RWPE2 (cell line): ENCODE measurements around the gene STIM1.
A peak's percentile ranks its signal among the peaks of the same experiment; 100 is the strongest.

ENCODE experiments used
- ATAC-seq: fragments of 200-7000 bp; cut with Tn5 transposase; 3 replicates; pipeline ENCODE4 v1.9.1; 2021; ENCODE audit warnings: low read depth
- DNase-seq: peaks from one replicate; pipeline ENCODE4 v3.0.0-alpha.2; 2020; ENCODE audit warnings: low spot score
- H3K27ac ChIP-seq: fragments of 450-650 bp; 2 replicates; pipeline ENCODE4 v1.5.1; 2017; ENCODE audit warnings: mild to moderate bottlenecking; ENCODE audit not compliant: poor library complexity, severe bottlenecking
- H3K27me3 ChIP-seq: fragments of 250-450 bp; sonication (Bioruptor Pico); 2 replicates; pipeline ENCODE4 v1.5.1; 2021; ENCODE audit warnings: mild to moderate bottlenecking, moderate library complexity; ENCODE audit not compliant: insufficient read depth, poor library complexity, severe bottlenecking
- H3K36me3 ChIP-seq: fragments of 250-450 bp; sonication (Bioruptor Pico); 2 replicates; pipeline ENCODE4 v1.5.1; 2020; ENCODE audit warnings: low read depth, mild to moderate bottlenecking, moderate library complexity
- H3K4me1 ChIP-seq: fragments of 250-450 bp; sonication (Bioruptor Pico); 2 replicates; pipeline ENCODE4 v1.5.1; 2021; ENCODE audit warnings: mild to moderate bottlenecking, moderate library complexity; ENCODE audit not compliant: insufficient read depth, poor library complexity, severe bottlenecking
- H3K4me3 ChIP-seq: fragments of 250-450 bp; sonication (Bioruptor Pico); 2 replicates; pipeline ENCODE4 v1.5.1; 2021; ENCODE audit warnings: mild to moderate bottlenecking, moderate library complexity; ENCODE audit not compliant: severe bottlenecking
- H3K9me3 ChIP-seq: fragments of 250-450 bp; sonication (Bioruptor Pico); 2 replicates; pipeline ENCODE4 v1.5.1; 2021; ENCODE audit warnings: mild to moderate bottlenecking, moderate library complexity; ENCODE audit not compliant: severe bottlenecking
- CTCF ChIP-seq: fragments of 450-650 bp; IDR thresholded peaks from one replicate; pipeline ENCODE4 v1.5.1; 2017; ENCODE audit warnings: mild to moderate bottlenecking, moderate library complexity; ENCODE audit not compliant: poor library complexity, severe bottlenecking

The STIM1 gene

GRCh38 chr11:3865388-3866193, 10.1 kb downstream of the STIM1 start:
- ATAC-seq, result peak; percentile 74
- H3K27me3 ChIP-seq, result no peaks in the 10 kb centered on the region
- H3K4me3 ChIP-seq, result no peak overlapping the region
- peak overlapping the region; percentile 35 for H3K27ac ChIP-seq
- no peak for TF ChIP-seq CTCF
- H3K9me3 ChIP-seq, result no peaks in the 10 kb centered on the region
- H3K36me3 ChIP-seq, result no peaks in the 10 kb centered on the region
- no peak for DNase-seq
- H3K4me1 ChIP-seq, result peaks cover 11% of the 10 kb centered on the region

GRCh38 chr11:3866206-3866605, 10.7 kb downstream of the STIM1 start:
- peak overlapping the region; percentile 35 for H3K27ac ChIP-seq
- ATAC-seq (no peak), DNase-seq (no peak)

GRCh38 chr11:3866836-3867208, 11.4 kb downstream of the STIM1 start:
- Histone ChIP-seq H3K27me3 (no peaks in the 10 kb centered on the region), H3K36me3 (no peaks in the 10 kb centered on the region), H3K4me1 (peaks cover 11% of the 10 kb centered on the region), H3K27ac (no peak overlapping the region), H3K4me3 (no peak overlapping the region), H3K9me3 (no peaks in the 10 kb centered on the region)
- ATAC-seq (no peak), DNase-seq (no peak)
- no peak for TF ChIP-seq CTCF

More at GRCh38 chr11:3866206-3866605, 10.7 kb downstream of the STIM1 start:
- no peak for TF ChIP-seq CTCF
- Histone ChIP-seq H3K4me1 (peaks cover 11% of the 10 kb centered on the region), H3K27me3 (no peaks in the 10 kb centered on the region), H3K36me3 (no peaks in the 10 kb centered on the region), H3K9me3 (no peaks in the 10 kb centered on the region), H3K4me3 (no peak overlapping the region)

GRCh38 chr11:3867209-3868091, 12.0 kb downstream of the STIM1 start:
- Histone ChIP-seq H3K9me3 (no peaks in the 10 kb centered on the region), H3K27me3 (no peaks in the 10 kb centered on the region), H3K4me1 (peaks cover 11% of the 10 kb centered on the region), H3K4me3 (no peak overlapping the region), H3K27ac (no peak overlapping the region), H3K36me3 (no peaks in the 10 kb centered on the region)
- TF ChIP-seq CTCF, result no peak
- ATAC-seq (no peak), DNase-seq (no peak)
